ENCODE measurements around the gene FAM53A. TPM values are rescaled to one million over a fixed set of nuclear protein-coding genes. Genes with fewer than 3 reads are reported as not detected.

The FAM53A gene
- total and polyA plus RNA-seq, 2 experiments from 2014 or later: 4.7 to 6.8 TPM

DNA sequence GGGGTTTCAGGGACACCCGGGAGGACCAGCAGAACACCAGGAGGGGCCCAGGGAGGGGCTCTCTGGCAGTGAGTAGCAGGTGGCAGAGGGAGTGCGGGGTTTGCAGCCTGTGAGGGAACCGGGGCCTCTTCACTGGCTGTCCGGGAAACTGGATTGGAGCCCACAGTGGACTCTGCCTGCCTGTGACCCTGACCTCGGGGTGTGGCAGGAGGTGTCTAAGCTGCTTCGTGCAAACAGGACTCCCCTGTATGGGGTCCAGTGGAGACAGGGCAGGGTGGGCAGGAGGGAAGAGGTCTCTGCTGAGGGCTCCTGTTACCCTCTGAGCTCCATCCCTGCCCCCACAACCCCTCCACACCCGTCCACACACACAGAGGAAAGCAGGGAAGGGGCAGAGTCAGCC is 50.1 kb downstream of the FAM53A start:
- TF ChIP-seq EZH2phosphoT487 (IDR thresholded peaks at IDR 0.05; ENCODE audit: low read depth, severe bottlenecking, unreplicated experiment): no peak
- TF ChIP-seq EZH2 (IDR thresholded peaks at IDR 0.05; ENCODE audit: borderline replicate concordance): no peak
- TF ChIP-seq, protein P1, sequence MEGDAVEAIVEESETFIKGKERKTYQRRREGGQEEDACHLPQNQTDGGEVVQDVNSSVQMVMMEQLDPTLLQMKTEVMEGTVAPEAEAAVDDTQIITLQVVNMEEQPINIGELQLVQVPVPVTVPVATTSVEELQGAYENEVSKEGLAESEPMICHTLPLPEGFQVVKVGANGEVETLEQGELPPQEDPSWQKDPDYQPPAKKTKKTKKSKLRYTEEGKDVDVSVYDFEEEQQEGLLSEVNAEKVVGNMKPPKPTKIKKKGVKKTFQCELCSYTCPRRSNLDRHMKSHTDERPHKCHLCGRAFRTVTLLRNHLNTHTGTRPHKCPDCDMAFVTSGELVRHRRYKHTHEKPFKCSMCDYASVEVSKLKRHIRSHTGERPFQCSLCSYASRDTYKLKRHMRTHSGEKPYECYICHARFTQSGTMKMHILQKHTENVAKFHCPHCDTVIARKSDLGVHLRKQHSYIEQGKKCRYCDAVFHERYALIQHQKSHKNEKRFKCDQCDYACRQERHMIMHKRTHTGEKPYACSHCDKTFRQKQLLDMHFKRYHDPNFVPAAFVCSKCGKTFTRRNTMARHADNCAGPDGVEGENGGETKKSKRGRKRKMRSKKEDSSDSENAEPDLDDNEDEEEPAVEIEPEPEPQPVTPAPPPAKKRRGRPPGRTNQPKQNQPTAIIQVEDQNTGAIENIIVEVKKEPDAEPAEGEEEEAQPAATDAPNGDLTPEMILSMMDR (IDR thresholded peaks at IDR 0.05; ENCODE audit: poor library complexity): no peak
- no peak overlapping the region for H2AFZ ChIP-seq
- no peak overlapping the region for H3K4me2 ChIP-seq
- H4K20me1 ChIP-seq (ENCODE audit: insufficient read depth, poor library complexity, severe bottlenecking): no peaks in the 10 kb centered on the region
- H3K27ac ChIP-seq: no peak overlapping the region
- H3K4me1 ChIP-seq (ENCODE audit: insufficient read depth): peaks cover 5% of the 10 kb centered on the region
- WGBS (ENCODE audit: low lambda C conversion rate, missing lambda C conversion rate): 76% methylated on average over 6 of the region's 7 CpGs
- no peak for DNase-seq (ENCODE audit: low spot score)
- H3K27me3 ChIP-seq: no peaks in the 10 kb centered on the region
- H3K9me3 ChIP-seq (ENCODE audit: low read depth): no peaks in the 10 kb centered on the region
- no peaks in the 10 kb centered on the region for H3K9me2 ChIP-seq (replicated peaks; ENCODE audit: insufficient read depth)
- no peak overlapping the region for H3K4me3 ChIP-seq
- no peaks in the 10 kb centered on the region for H3K79me2 ChIP-seq
- no peaks in the 10 kb centered on the region for H3K36me3 ChIP-seq (replicated peaks; ENCODE audit: insufficient read depth, low read depth)

DNA sequence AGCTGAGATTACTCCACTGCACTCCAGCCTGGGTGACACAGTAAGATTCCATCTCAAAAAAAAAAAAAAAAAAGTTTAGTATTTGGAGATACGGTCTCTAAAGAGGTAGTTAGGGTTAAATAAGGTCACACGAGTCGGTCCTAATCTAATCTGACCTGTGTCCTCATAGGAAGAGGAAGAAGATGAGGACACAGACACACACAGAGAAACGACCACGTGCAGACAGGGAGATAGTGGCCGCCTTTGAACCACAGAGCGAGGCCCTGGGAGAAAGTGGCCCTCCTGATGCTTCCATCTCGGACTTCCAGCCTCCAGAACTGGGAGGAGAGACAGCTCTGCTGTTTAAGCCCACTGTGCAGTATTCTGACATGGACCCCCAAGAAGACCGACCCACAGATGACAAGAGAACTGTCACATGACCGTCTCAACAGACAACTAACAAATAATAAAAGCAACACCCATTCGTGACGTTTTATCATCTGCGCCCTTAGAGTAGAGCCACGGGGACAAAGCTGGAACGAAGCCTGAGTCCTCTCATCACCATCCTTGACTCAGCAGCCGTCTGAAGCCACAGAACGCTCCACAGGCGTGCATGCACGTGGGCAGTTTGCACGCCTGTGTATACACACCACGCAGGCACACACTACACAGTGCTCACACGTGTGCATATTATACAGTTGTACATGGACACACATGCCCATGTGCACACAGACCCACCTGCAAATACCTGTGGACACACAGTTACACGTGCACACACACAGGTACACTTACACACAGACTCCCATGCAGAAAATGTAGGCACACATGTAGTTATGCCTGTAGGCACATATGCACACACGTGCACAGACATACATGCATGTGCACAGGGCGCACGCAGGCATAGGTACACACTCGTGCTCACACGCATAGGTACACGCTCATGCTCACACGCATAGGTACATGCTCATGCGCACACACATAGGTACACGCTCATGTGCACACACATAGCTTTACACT is 51.7 kb downstream of the FAM53A start:
- Histone ChIP-seq H3K4me2 (no peak overlapping the region), H3K9me3 (ENCODE audit: low read depth) (no peaks in the 10 kb centered on the region), H3K9me2 (replicated peaks; ENCODE audit: insufficient read depth) (no peaks in the 10 kb centered on the region), H3K4me1 (ENCODE audit: insufficient read depth) (peaks cover 5% of the 10 kb centered on the region), H3K36me3 (replicated peaks; ENCODE audit: insufficient read depth, low read depth) (no peaks in the 10 kb centered on the region), H3K27me3 (no peaks in the 10 kb centered on the region), H4K20me1 (ENCODE audit: insufficient read depth, poor library complexity, severe bottlenecking) (no peaks in the 10 kb centered on the region), H3K4me3 (no peak overlapping the region), H3K27ac (no peak overlapping the region), H2AFZ (no peak overlapping the region), H3K79me2 (no peaks in the 10 kb centered on the region)
- no peak for DNase-seq (ENCODE audit: low spot score)
- WGBS (ENCODE audit: low lambda C conversion rate, missing lambda C conversion rate): 88% methylated on average over 32 of the region's 32 CpGs
- TF ChIP-seq, protein P1 (IDR thresholded peaks at IDR 0.05; ENCODE audit: poor library complexity): no peak
- TF ChIP-seq EZH2 (IDR thresholded peaks at IDR 0.05; ENCODE audit: borderline replicate concordance) (no peak), EZH2phosphoT487 (IDR thresholded peaks at IDR 0.05; ENCODE audit: low read depth, severe bottlenecking, unreplicated experiment) (no peak)

DNA sequence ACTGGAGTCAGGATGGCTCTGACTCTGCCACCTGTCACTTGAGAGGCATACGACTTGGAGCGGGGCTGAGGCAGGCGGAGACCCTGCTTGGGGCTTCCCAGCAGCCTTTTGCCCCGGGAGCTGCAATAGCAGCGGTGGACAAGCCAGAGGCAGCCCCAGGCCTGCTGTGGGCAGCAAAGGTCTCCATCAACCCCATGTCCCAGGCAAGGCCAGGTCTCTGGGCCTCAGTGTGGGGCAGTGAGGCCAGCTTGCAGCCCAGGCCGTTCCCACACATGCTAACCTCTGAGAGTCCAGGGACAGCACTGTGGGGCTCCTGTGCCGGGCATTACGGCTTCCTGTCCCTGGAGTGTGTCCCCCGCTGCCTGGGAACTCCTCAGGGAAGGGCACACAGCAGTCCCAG is 53.0 kb downstream of the FAM53A start:
- H3K4me2 ChIP-seq: no peak overlapping the region
- H3K36me3 ChIP-seq (replicated peaks; ENCODE audit: insufficient read depth, low read depth): no peaks in the 10 kb centered on the region
- TF ChIP-seq EZH2phosphoT487 (IDR thresholded peaks at IDR 0.05; ENCODE audit: low read depth, severe bottlenecking, unreplicated experiment) (no peak), EZH2 (IDR thresholded peaks at IDR 0.05; ENCODE audit: borderline replicate concordance) (no peak)
- TF ChIP-seq, protein P1 (IDR thresholded peaks at IDR 0.05; ENCODE audit: poor library complexity): no peak
- no peak overlapping the region for H2AFZ ChIP-seq
- WGBS (ENCODE audit: low lambda C conversion rate, missing lambda C conversion rate): 84% methylated on average over 9 of the region's 9 CpGs
- no peaks in the 10 kb centered on the region for H3K9me3 ChIP-seq (ENCODE audit: low read depth)
- no peaks in the 10 kb centered on the region for H3K9me2 ChIP-seq (replicated peaks; ENCODE audit: insufficient read depth)
- no peaks in the 10 kb centered on the region for H3K27me3 ChIP-seq
- DNase-seq (ENCODE audit: low spot score): no peak
- no peaks in the 10 kb centered on the region for H3K79me2 ChIP-seq
- H4K20me1 ChIP-seq (ENCODE audit: insufficient read depth, poor library complexity, severe bottlenecking): no peaks in the 10 kb centered on the region
- H3K27ac ChIP-seq: no peak overlapping the region
- H3K4me3 ChIP-seq: no peak overlapping the region
- H3K4me1 ChIP-seq (ENCODE audit: insufficient read depth): peaks cover 5% of the 10 kb centered on the region
